ENCODE measurements around the gene ELOVL6.
"Not testable (repeated sequence)": the region's sequence is repeated elsewhere in the genome, so short reads cannot be mapped to it uniquely, and the experiment has no call there.

ELOVL6 gene

DNA sequence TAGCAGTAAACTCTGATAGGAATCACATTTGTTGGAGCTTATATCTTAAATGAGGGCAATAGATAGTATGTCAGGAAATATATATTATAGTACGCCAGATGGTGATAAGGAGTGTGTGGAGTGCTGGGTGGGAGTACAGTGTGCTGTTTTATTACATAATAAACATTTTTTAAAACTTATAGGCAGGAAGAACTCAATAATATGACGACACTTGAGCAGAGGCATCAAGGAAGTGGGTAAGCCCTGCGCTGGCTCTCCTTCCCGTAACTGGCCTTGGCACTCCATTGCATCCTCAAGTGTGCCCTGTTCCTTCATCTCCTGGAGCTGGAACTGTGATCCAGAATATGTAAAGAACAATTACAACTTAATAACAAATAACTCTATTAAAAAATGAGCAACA, 123.8 kb downstream of the ELOVL6 start:
- DNase-seq (ENCODE audit: low read depth), result no peak

- DNase-seq (ENCODE audit: low read depth), result no peak
Observed at GRCh38 chr4:110073053-110073845, 125.2 kb downstream of the ELOVL6 start.

DNA sequence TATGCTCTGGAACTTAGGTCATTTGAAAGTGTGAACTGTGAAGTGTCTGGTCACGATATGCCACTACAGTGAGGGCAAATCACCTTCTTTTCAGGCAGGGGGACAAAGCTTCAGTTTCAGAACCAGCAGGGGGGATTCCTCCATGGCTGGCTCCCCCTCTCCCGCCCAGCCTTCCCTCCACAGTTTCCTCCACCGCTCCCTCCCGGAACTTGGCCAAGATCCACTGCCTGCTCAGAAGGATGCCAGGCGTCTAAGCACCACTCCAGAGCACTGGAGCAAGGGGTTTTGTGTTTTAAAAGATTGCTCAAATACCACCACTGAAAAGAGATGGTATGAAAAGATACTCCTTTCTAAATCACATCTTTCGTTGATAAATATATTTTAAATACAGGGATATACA, 126.9 kb downstream of the ELOVL6 start:
- no peak for DNase-seq (ENCODE audit: low read depth)

DNA sequence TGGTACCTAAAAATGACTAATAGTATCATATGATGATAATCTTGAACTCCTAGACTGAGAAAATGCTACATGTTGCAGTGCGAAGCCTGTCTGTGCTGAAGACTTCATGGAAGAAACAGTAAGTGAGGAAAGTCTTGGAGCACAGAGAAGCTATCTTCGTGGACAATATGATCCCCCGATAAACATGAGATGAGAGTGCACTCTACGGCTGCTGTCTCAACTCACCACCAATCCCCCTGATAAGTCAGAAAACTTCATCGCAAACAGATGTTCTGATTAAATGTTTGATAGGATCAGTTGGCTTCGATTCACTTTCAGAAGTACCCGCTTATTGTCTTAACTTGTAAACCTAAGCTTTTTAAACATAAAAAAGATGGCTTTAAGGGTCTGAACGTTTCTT, 130.2 kb downstream of the ELOVL6 start:
- DNase-seq (ENCODE audit: low read depth), result no peak

GRCh38 chr4:110064934-110065333, 133.5 kb downstream of the ELOVL6 start:
- DNase-seq (ENCODE audit: low read depth), result no peak

DNA sequence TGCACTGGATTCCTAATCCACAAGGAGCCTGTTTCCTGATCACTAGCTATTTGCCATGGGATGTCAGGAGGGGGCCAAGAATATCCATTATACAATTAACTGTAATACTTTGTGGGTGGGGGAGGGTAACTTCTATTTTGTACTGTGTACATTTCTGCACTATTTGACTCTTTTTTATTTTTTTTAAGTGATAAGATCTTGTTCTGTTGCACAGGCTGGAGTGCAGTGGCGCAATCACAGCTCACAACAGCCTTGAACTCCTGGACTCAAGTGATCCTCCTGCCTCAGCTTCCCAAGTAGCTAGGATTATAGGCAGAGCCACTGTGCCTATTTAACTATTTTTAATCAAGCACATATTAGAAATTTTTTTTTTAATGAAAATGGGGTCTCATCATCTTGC, 134.1 kb downstream of the ELOVL6 start:
- DNase-seq (ENCODE audit: low read depth), result no peak

- no peak for DNase-seq (ENCODE audit: low read depth)
Observed at GRCh38 chr4:110062166-110062565, 136.2 kb downstream of the ELOVL6 start.

DNA sequence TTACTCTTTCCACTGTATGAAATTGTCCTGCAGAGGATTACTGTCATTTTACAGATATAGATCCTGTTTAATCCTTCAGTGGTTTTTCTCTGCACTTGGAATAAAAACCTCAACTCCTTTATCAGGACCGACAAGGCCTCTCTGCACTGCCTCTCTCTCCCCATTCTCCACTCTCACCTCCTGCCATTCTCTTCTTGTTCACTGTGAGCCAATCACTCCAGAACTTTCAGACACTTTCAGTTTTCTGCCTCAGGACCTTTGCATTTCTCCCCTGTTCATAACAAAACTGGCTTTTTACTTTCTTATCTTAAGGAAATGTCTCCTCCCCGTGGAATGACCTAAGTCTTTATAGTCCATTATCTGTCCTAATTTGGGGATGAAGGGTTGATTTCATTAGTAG, 137.3 kb downstream of the ELOVL6 start:
- no peak for DNase-seq (ENCODE audit: low read depth)

- DNase-seq (ENCODE audit: low read depth), result no peak
Observed at GRCh38 chr4:110059556-110060191, 138.7 kb downstream of the ELOVL6 start.

GRCh38 chr4:110058677-110059076, 139.7 kb downstream of the ELOVL6 start:
- DNase-seq (ENCODE audit: low read depth), result no peak

- DNase-seq (ENCODE audit: low read depth), result no peak
Observed at GRCh38 chr4:110055158-110055768, 143.2 kb downstream of the ELOVL6 start.

- DNase-seq (ENCODE audit: low read depth), result no peak
Observed at GRCh38 chr4:110049951-110050925, 148.2 kb downstream of the ELOVL6 start.

- DNase-seq (ENCODE audit: low read depth), result no peak
Observed at GRCh38 chr4:110046588-110047049, 151.8 kb downstream of the ELOVL6 start.

DNA sequence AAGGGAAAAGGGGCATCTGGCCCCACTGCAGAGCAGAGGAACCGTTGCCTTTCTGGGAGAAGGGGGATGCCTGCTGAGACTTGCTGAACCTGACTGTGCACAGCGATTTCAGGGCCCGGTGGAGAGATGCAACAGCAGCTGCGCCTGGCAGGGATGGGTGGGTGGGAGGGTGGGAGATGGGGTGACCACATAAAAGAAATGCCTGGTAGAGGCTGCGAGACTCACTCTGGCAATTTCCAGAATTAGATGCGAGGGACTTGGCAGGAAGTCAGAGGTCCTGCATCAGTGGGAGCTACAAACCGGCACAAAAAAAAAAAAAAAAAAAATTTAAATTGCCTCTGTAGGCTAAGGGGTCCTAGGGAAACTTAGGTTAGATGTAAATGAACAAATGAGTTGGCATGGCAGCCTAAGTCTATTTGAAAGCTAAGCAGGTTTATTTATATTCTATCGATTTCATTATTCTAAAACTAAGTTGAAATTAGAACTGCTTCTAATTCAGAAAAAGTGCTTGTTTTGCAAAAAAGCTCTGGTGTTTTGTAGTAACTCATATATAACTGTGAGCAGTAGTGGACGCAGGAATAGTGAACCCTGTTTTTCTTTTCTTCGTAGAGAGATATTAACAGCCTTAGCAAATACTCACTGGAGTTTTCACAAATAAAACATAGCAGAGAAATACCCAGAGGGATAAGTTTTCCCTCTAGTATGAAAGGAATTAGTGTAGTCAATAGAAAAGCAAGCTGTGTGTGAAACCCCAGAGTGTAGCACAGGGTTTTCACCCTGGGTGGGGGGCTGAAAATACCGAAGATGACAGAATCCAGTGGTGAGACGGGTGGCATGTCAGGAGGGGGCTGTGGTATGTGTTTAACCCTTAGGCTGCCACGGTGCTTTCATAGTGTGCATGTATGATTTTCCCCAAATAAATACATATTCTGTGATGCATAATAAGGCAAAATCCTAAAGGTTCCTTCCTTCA, 155.6 kb downstream of the ELOVL6 start:
- DNase-seq (ENCODE audit: low read depth), result no peak

- DNase-seq (ENCODE audit: low read depth), result no peak
Observed at GRCh38 chr4:110041735-110042134, 156.7 kb downstream of the ELOVL6 start.

- DNase-seq (ENCODE audit: low read depth), result not testable (repeated sequence)
Observed at GRCh38 chr4:110039164-110039563, 159.3 kb downstream of the ELOVL6 start.

- no peak for DNase-seq (ENCODE audit: low read depth)
Observed at GRCh38 chr4:110034026-110034393, 164.4 kb downstream of the ELOVL6 start.

DNA sequence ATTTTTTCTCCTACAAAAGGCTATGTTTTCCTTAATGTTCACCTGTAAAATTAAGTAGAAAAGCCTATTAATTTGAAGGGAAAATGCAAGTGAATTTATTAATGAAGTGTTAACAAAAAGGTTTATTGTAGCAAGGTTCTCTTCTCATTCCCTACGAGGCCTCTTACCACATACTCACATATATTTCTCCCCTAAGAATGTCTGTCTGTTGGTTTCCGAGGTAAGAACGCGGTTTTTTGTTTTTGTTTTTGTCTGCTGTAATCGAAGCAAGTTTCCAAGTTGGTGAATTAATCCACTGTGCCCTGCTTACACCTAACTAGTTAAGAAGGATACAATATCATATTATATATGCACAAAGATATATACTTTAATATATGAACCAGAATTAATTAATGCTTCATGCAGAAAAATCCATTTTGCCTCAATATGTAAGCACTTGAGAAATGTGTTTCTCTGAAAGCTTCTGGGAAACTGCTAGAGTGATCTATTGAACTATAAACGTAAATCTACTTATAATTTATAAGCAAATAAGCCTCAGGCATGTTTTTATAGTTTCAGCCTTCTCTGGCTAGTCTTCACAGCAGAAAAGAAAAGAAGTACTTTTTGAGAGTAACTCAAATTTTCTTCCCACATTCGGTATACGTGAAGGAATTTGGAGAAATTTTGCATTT, 164.9 kb downstream of the ELOVL6 start:
- no peak for DNase-seq (ENCODE audit: low read depth)

- no peak for DNase-seq (ENCODE audit: low read depth)
Observed at GRCh38 chr4:110032603-110033002, 165.8 kb downstream of the ELOVL6 start.

DNA sequence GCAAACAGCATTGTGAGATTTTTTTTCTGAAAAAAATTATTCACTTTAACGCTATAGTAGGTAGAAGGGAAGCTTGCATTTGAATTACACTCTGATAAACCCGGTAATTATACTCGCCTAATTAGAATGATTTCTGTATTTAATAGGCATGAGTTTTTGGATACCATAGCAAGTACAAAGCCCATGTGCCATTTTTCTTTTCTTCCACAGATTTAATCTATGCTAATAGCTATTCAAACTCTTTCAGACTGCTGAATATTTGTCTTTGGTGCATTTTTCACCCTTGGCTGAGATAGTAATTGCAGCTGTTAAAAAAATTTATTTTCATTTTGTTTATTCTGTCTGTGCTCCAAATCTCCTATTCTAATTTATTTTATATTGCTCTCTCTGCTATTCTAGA, 172.7 kb downstream of the ELOVL6 start:
- DNase-seq (ENCODE audit: low read depth), result no peak
